WERI-Rb-1 (cell line): Measurements from ENCODE around the gene WSCD2.
A peak's percentile ranks its signal among the peaks of the same experiment; 100 is the strongest.

Experiments used
- DNase-seq: peaks from one replicate; pipeline ENCODE4 v3.0.0-alpha.2; 2020
- H3K27ac ChIP-seq: fragments of 250-450 bp; sonication (Bioruptor Pico); 2 replicates; pipeline ENCODE4 v1.5.1; 2020; ENCODE audit warnings: mild to moderate bottlenecking, moderate library complexity
- H3K27me3 ChIP-seq: fragments of 250-450 bp; sonication (Bioruptor Pico); 2 replicates; pipeline ENCODE4 v1.5.1; 2021; ENCODE audit warnings: mild to moderate bottlenecking, low read depth, moderate library complexity; ENCODE audit not compliant: insufficient read depth, severe bottlenecking
- H3K36me3 ChIP-seq: fragments of 250-450 bp; sonication (Bioruptor Pico); 2 replicates; pipeline ENCODE4 v1.5.1; 2020; ENCODE audit warnings: mild to moderate bottlenecking, moderate library complexity
- H3K4me3 ChIP-seq: 2 replicates; pipeline ENCODE4 v1.5.1; 2011; ENCODE audit warnings: low read depth, mild to moderate bottlenecking, control low read depth, low read length
- H3K9me3 ChIP-seq: fragments of 250-450 bp; sonication (Bioruptor Pico); 2 replicates; pipeline ENCODE4 v1.5.1; 2021; ENCODE audit warnings: mild to moderate bottlenecking, moderate library complexity; ENCODE audit not compliant: severe bottlenecking
- CTCF ChIP-seq: IDR thresholded peaks from 2 replicates; pipeline ENCODE4 v1.5.1; 2011; ENCODE audit warnings: low read depth, mild to moderate bottlenecking, control low read depth, inconsistent platforms, low read length

The WSCD2 gene

GRCh38 chr12:108129017-108129812 is at the start of gene WSCD2:
WSCD2 (plus strand) TSS chr12:108129288; CDS start chr12:108195833, 66,545 bp downstream.
- Histone ChIP-seq H3K27me3 (peaks cover 50% of the 10 kb centered on the region), H3K9me3 (no peaks in the 10 kb centered on the region), H3K4me3 (peak within 1 kb of the TSS; percentile 13), H3K36me3 (no peaks in the 10 kb centered on the region), H3K27ac (no peak within 1 kb of the TSS)
- peak; percentile 87 for DNase-seq
- peak; percentile 60 for TF ChIP-seq CTCF

DNA sequence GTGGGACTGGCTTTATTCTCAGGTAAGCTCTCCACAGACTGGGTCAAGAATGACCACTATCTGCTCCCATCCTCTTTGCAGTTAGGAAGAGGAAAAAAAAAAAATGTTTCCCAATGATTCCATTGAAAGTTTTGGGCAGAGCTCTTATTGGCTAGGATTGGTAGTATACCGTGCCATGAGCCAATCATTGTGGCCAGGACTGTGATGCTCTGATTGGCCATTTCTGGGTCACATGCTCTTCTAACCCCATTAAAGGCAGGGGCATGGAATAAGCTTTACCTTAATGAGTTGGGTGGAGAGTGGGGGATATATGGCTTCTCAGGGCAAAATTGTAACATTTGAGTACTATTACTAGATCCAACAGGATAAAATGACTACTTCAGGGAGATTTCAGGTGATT is 49.4 kb upstream of the WSCD2 start:
- DNase-seq, result no peak
- H3K27me3 ChIP-seq, result no peaks in the 10 kb centered on the region
- H3K36me3 ChIP-seq, result no peaks in the 10 kb centered on the region
- peaks cover 3% of the 10 kb centered on the region for H3K9me3 ChIP-seq
- TF ChIP-seq CTCF, result no peak
- no peak overlapping the region for H3K27ac ChIP-seq
- no peak overlapping the region for H3K4me3 ChIP-seq

DNA sequence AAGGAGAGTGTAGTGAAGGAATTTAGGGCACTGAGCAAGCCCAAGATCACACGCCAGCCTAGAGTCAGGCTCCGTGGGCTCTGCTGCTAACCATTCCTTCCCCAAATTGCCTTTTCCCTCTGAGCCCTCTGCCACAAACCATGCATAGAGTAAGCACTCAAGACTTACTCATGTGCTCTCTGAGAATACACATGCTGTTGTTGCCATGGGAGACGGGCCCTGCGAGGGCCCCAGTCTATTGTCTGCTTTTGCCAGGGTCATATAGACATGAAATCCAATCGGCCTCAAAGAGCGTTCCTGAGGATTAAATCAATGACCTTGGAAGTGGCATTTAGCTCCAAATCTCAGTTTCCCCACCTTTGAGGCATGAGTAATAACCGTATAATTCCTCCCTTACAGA is 48.7 kb upstream of the WSCD2 start:
- TF ChIP-seq CTCF, result no peak
- H3K27ac ChIP-seq, result peak overlapping the region; percentile 14; the same call in 1 of the 2 replicates
- H3K36me3 ChIP-seq, result no peaks in the 10 kb centered on the region
- H3K27me3 ChIP-seq, result no peaks in the 10 kb centered on the region
- DNase-seq, result no peak
- H3K4me3 ChIP-seq, result no peak overlapping the region
- peaks cover 3% of the 10 kb centered on the region for H3K9me3 ChIP-seq

DNA sequence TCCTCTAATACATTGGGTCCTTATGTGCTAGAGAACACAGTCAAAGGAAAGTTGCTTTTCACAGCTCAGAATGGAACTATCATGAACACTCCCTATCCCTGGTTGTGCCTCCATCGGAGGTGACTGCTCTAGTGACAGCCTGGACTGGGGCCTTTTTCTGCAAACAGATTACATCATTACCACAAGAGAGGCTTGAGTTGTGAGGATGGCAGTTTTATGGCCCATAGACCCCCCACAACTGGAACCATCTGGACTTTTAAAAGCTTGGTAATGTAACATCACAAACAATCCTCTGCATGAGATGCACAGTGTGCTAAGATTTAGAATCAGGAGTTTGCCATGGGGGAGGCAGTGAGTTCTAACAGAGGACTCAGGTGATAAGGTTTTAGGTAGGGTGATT is 46.6 kb upstream of the WSCD2 start:
- no peak for DNase-seq
- Histone ChIP-seq H3K36me3 (no peaks in the 10 kb centered on the region), H3K27me3 (no peaks in the 10 kb centered on the region), H3K9me3 (peaks cover 3% of the 10 kb centered on the region), H3K27ac (no peak overlapping the region), H3K4me3 (no peak overlapping the region)
- no peak for TF ChIP-seq CTCF

DNA sequence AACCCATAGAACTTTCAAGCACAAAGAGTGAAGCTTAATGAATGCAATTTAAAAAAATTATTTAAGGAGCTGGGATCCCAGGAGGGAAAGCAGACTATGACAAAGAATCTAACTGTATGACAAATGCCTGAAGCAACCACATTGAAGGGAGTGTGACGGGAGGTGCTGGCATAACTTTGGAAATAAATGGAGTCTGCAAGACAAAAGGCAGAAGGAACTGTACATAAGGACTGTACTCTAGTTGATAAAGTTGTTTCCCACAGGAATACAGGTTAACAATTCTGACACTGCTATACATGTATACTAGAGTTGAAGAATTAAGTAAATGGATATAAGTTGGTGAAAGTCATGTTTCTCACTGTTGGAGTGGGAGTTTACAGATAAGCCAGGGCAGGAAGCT is 41.2 kb upstream of the WSCD2 start:
- Histone ChIP-seq H3K27ac (no peak overlapping the region), H3K36me3 (no peaks in the 10 kb centered on the region), H3K27me3 (no peaks in the 10 kb centered on the region), H3K9me3 (peaks cover 3% of the 10 kb centered on the region), H3K4me3 (no peak overlapping the region)
- no peak for TF ChIP-seq CTCF
- DNase-seq, result no peak
